NCI-H748 treated with DMSO at 0.1 percent for 48 hours (cell line): Measurements from ENCODE around the gene HECTD1.
"Not testable (repeated sequence)": the region's sequence is repeated elsewhere in the genome, so short reads cannot be mapped to it uniquely, and the experiment has no call there.

Source experiments
- DNase-seq: peaks from one replicate; lab custom pipeline; 2025; lab: John Stamatoyannopoulos, UW

HECTD1 gene

GRCh38 chr14:31092160-31092708 is 115.4 kb downstream of the HECTD1 start:
- DNase-seq: no peak

GRCh38 chr14:31090883-31091764 is 116.5 kb downstream of the HECTD1 start:
- DNase-seq: no peak

DNA sequence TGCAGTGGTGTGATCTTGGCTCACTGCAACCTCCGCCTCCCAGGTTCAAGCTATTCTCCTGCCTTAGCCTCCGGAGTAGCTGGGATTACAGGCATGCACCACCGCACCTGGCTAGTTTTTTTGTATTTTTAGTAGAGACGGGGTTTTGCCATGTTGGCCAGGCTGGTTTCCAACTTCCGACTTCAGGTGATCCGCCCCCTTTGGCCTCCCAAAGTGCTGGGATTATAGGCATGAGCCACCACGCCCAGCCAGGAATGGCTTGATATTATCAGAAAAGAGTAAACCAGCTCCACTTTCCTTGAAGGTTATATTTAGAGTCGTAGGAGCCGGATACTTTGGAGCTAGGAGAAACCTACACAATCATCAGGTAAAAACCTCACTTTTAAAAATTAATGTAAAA is 121.1 kb downstream of the HECTD1 start:
- DNase-seq: not testable (repeated sequence)

DNA sequence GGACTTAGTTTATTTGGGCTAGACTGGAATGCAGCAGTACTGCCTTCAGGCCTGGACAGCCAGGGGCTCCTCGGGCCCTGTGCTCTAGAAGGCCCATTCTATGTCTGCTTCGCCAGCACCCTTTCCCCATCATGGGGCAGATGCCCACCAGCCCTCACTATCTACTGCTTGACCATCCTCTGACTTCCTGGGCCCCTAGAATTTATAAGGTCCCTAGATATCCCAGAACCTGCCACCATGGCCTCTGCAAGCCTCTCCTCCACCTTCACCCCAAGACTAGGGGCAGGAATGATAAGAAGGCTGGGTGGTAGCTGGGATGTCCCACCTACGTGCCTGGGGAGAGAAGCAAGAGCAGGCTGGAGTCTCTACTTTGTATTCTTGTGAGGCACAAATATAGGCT is 122.6 kb downstream of the HECTD1 start:
- DNase-seq: no peak

- no peak for DNase-seq
These were observed 123.2 kb downstream of the HECTD1 start for GRCh38 chr14:31084385-31084784.

DNA sequence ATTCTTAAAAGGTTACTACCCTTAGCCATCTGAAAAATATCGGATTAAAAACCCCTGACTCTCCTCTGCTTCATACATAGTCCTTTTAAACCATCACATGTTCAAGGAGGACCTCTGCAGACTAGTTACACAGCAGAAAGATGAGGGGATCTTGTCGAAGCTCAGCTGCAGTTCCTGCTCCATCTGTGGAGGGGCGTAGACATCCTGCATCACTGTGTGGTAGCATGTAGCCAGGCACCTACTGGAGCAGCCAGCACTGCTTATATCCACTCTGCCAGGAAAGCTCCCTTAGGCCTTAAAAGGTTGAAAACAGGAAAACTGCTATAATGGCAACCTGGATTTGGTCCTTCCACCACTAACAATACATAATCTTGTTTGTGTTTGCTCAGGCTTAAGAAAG is 123.8 kb downstream of the HECTD1 start:
- DNase-seq: no peak

DNA sequence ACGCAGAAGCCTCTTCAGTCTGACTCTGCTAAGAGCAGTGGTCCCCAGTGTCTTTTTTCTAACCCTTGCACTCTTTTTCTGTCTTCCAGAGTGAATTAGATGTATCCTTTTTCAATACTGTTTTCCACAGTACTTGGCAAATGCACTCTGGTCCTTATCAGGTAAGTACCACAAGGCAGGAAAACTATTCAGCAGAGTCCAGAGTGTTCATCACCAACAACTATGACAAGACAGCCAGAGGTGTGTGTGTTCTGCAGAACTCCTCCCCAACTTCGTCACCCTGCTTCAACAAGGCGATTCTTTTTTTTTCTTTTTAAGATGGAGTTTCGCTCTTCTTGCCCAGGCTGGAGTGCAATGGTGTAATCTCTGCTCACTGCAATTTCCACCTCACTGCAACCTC is 127.1 kb downstream of the HECTD1 start:
- no peak for DNase-seq

GRCh38 chr14:31080056-31080455 is 127.5 kb downstream of the HECTD1 start:
- DNase-seq: no peak

- no peak for DNase-seq
These were observed 128.8 kb downstream of the HECTD1 start for GRCh38 chr14:31078766-31079165.

- DNase-seq: no peak
These were observed 132.4 kb downstream of the HECTD1 start for GRCh38 chr14:31075144-31075543.

DNA sequence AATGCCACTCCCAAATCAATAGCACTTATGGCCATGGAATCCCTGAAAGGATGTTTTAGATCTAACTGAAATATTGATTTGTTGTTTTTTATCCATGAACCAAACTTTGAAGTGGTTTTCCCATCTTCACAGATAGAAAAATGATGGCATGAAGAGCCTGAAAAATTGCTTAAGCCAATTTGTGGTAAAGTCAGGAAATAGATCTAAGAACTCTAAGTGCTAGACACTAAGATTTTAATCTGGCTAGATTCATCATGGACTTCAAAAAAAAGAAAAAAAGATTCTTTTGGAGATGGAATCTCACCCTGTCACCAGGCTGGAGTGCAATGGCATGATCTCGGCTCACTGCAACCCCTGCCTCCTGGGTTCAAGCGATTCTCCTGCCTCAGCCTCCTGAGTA is 136.4 kb downstream of the HECTD1 start:
- no peak for DNase-seq

DNA sequence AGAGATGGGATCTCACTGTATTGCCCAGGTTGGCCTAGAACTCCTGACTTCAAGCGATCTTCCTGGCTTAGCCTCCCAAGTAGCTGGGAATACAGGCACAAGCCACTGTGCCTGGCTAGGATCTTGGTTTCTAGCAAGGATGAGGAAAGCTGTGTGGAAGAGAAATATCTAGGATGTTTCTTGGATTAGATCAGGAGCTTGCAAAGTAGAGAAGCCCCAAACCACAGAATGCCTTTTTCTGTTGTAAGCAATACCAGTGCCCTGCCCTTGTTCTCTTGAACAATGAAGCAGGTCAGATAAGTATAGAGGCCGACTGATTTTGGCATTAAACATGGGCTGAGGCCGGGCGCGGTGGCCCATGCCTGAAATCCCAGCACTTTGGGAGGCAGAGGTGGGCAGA is 137.2 kb downstream of the HECTD1 start:
- DNase-seq: no peak

GRCh38 chr14:31069343-31069742 is 138.2 kb downstream of the HECTD1 start:
- no peak for DNase-seq

GRCh38 chr14:31068235-31068634 is 139.4 kb downstream of the HECTD1 start:
- DNase-seq: no peak

DNA sequence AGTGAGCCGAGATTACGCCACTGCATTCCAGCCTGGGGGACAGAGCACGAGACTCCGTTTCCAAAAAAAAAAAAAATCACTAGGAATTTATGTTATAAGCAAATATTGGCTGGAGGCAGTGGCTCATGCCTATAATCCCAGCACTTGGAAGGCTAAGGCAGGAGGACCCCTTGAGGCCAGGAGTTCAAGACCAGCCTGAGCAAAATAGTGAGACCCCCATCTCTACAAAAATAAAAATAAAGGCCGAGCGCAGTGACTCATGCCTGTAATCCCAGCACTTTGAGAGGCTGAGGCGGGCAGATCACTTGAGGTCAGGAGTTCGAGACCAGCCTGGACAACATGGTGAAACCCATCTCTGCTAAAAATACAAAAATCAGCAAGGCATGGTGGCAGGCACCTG is 144.7 kb downstream of the HECTD1 start:
- DNase-seq: not testable (repeated sequence)

DNA sequence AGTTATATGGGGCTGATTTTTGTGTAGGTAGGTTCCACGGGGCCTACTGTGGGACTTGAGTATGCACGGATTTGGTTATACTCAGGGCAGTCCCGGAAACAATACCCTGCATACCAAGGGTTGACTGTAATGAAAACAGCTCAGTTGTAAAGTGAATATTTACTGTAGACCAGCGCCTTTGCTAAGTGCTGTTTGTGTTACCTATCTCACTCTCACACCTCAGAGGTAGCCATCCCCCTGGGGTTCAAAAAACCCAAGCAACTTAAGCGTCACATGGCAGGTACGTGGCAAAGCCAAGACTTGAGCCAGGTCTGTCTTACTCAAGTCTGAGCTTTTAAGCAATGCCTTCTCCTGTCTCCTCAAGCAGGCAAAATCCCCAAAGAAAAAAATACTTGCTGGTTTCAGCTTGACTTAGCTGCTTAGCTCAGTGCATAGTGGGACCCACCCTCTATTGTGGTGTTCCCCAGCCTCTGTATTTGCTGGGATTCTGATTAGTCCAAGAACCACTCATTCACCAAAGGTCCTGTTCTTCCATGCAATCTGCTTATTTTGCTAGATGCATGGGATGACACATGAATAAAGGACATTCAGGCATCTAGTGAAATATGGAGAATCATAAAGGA is 147.2 kb downstream of the HECTD1 start:
- DNase-seq: no peak

DNA sequence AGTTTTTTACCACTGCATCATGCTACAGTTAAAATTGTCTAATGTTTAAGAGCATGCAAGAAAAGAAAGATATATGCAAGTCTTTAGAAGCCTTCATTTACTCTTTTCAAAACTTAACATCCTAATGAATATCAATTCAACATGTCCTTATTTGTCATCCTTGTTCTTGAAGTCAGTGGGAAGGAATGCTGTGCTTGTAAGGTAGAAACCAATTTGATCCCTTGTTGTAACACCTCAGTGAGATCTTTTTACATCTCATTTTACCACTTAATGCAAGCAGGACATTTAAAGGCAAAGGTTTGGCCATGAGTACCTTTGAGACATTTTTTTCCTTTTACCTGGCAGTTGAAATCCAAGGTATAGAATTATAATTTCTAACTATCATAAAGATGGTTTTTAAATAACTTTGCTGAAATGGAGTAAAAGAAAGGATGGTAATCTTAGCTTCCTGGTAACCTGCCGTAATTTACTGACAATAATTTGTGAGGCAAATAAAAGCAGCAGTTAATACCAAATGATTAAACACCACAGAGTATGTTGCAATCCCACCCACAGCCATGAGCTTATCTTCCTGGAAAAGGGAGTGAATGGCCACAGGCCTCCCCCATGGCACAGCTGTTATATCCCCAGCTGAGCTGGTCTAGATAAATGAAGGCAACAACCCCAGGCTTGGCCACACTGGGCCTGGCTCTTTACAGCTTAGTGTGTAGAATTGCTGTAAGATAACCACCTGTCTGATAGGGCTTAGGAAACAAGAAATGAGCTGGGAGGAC is 148.3 kb downstream of the HECTD1 start:
- DNase-seq: no peak

GRCh38 chr14:31057701-31058364 is 149.8 kb downstream of the HECTD1 start:
- no peak for DNase-seq

DNA sequence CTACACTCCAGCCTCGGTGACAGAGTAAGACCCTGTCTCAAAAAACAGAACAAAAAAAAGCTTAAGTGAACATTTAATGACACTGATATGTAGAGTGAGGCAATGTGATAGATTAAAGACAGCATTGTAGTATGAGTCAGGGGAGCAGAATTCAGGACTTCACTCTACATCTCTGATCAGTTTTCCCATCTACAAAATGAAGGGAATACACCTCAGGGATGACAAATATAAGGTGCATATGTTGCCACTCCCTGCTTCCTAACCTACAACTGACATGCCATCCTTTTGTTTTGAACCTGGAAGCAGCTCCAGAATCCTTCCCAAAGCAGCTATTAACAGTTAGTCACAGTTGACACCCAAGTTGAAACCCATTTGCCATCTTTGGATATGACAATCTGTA is 150.6 kb downstream of the HECTD1 start:
- DNase-seq: no peak

DNA sequence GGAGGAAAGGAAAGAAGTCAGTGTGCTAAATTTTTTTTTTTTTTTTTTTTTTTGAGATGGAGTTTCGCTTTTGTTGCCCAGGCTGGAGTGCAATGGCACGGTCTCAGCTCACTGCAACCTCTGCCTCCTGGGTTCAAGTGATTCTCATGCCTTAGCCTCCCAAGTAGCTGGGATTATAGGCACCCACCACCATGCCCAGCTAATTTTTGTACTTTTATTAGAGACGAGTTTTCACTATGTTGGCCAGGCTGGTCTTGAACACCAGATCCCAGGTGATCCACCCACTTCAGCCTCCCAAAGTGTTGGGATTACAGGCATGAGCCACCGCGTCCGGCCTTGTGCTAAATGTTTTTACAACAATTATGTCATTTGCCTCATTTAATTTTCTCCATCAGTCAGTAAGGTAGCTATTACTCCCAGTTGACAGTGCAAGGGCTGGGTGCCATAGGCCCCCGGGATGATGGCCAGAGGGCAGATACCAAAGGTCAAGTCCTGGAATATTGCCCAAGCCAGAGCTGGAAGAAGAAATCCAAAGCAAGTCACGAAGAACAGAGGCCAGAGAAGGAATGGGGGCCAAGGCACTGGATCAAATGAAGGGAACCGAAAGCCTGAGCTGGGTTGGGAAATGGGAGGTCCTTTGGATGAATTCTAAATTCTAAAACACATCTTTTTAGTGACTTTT is 154.5 kb downstream of the HECTD1 start:
- not testable (repeated sequence) for DNase-seq

DNA sequence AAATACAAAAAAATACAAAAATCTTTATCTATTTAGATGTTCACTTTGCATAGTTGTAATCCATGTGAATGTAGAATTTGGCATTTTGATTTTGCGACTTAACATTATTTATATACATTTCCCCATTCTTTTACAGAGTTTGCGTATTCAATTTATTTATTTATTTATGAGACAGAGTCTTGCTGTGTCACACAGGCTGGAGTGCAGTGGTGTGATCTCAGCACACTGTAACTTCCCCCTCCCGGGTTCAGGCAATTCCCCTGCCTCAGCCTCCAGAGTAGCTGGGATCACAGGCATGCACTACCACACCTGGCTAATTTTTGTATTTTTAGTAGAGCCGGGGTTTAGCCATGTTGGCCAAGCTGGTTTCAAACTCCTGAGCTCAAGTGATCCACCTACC is 156.1 kb downstream of the HECTD1 start:
- no peak for DNase-seq
